Activated CD4-positive, alpha-beta T cell treated with anti-CD3 and anti-CD28 coated beads, Interleukin-2, amount 50 U/mL, for 48 hours (primary cell): Measurements from ENCODE around the gene RCVRN.
A peak's percentile ranks its signal among the peaks of the same experiment; 100 is the strongest.

Experiments
- DNase-seq, 2 experiments: peaks; one replicate each; pipeline ENCODE4 v3.0.0-alpha.2; 2020

The RCVRN gene

DNA sequence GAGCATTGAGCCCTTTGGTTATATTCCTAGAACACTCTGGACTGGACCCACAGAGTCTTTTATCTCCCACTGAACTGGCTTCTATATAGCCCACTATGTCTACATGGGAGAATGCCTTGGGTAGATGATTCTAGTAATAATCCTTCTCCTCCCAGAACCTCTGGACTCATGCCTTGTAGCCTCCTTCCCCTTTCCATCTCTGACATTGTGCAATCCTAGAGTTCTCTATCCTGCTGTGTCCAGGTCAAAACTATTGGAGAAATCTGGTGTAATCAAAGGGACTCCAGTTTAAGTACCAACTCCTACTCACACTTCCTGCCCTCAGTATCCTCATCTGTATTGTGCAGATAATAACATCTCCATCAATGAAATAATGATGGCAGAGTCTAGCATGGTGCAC is 9.1 kb downstream of the RCVRN start:
- no peak for DNase-seq

GRCh38 chr17:9894231-9894630 is 10.8 kb downstream of the RCVRN start:
- DNase-seq = no peak

DNA sequence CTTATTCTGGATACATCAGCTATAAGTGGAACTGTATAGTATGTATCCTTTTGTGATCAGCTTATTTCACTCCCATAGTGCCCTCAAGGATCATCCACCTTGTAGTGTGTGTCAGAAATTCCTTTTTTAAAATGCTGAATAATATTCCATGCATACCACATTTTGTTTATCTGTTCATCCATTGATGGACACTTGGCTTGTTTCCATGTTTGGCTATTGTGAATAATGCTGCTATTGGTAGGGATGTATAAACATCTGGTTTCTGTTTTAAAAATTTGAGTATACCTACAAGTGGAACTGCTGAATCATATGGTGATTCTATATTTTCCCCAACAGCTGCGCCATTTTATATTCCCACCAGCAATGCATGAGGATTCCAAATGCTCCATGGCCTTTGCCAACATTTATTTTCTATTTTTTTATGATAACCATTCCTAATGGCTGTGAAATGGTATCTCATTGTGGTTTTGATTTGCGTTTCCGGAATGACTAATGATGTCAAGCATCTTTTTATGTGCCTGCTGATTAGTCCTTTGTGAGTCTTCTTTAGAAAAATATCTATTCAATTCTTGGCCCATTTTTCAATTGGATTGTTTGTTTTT is 11.6 kb downstream of the RCVRN start:
- DNase-seq = no peak

DNA sequence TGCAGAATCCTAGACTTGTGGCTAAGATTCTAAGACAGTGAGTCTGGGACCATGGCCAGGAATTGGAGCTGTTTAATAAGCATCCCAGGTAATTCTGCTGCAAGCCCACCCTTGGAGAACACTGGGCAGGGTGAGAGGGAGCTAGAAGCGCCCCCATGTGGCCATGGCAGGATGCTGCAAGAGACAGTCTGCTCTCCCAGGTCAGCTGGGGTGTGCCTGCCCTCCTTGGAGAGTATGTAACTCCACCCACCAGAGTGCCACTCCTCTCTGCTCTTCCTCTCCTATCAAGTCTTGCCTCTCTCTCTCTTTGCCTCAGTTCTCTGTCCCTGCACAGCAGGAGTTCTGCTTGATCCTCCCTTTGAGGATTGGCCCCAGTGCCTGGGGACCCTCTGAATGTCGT is 14.9 kb downstream of the RCVRN start:
- peak; percentile 4 to 16 for DNase-seq

DNA sequence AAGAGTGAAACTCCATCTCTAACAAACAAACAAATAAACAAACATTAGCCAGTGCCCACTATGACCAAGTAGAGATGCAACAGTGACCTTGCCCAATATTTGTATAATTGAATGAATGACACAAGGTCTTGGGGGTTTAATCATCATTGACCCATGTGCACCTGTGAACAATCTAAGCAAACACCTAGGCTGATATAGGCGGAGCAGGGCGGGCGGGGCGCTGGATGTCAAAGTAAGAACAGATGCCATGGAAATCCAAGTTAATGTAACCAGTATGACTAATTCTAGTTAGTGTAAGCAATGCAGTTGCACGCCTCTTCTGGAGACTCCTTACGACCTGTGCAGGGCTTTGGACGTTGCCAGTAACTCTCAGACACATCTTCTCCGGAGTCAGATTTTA is 17.6 kb downstream of the RCVRN start:
- no peak for DNase-seq

DNA sequence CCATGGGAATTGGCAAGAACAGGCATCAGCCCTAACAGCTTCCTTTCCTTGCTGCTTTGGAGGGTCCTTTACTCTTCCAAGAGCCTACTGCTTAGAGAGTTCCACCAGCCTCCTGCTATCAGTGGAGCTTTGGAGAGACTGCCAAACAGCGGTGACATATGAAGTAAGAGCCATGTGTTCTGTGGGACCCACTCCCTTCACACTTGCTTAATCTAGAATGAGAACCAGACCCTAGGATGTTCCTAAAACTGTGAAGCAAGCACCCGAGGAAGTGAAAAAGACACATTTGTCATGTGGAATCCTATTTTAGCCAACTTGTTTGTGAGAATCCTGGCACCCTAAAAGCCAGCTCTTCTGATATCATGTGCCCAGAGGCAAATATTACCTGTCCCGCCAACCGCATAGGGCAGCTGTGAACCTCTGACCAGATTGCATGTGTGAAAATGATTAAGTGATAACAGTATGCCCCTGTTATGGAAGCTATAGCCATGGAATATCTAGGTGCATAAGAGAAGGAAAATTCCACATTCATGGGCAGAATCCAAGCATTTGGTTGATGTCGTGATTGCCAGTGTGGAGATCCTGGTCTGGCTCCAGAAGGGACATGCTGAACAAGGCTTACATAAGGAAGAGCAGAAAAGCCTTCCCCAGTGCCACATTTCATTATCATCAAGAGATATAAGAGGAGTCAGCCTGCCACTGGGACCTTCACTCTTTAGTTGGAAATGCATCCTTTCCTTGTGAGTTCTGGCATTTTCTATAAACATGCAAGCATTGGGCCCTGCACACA is 18.7 kb downstream of the RCVRN start:
- DNase-seq = no peak

DNA sequence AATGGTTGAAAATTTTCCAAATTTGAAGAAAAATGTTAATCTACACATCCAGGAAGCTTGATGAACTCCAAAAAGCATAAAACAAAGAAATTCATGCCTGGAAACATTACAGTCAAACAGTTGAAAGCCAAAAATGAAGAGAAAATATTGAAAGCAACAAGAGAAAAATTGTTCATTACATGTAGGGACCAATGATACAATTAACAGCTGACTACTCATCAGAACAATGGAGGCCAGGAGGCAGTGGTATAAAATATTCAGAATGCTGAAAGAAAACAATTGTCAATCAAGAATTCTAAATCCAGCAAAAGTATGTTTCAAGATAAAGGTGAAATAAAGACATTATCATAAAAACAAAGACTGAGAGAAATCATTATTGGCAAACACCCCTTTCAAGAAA is 21.6 kb downstream of the RCVRN start:
- DNase-seq = no peak

GRCh38 chr17:9880582-9880999 is 24.5 kb downstream of the RCVRN start:
- no peak for DNase-seq

GRCh38 chr17:9878786-9879525 is 26.1 kb downstream of the RCVRN start:
- DNase-seq = no peak

DNA sequence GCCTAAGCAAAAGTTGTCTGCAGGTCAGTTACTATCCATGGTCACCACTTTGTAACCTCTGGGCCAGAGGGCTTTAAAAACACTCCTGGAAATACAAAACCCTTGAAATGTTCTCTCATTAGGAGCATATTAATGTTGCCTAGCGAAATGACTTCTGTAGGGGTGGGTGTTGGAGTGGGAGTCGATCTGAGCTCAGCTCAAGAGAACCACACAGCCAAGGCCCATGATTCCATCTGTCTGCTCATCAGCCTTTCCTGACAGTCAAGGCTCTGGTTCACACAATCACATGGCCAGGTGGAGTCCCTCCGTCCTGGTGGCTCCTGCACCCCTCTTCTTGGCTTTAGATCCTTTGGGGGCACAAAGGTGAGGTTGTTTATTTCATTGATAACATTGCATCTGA is 26.7 kb downstream of the RCVRN start:
- no peak for DNase-seq

DNA sequence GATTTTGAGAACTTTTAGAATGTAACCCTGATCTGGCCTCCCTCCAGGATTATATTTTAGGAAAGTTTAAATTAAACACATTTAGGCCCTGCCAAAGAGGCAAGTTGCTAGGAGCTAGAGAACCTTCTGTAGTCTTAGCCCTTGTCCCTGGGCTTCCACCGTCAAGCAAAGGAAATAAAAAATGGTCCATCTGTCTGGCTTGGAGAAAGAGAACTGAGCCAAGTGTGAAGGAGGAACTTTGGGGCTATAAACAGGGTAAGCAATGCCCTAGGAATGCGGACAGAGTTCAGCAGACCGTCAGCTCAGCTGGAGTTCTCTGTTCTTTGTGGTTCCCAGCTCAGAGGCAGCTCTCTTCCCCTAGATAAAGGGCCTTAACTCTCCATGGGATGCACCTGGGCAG is 29.6 kb downstream of the RCVRN start:
- DNase-seq = no peak

DNA sequence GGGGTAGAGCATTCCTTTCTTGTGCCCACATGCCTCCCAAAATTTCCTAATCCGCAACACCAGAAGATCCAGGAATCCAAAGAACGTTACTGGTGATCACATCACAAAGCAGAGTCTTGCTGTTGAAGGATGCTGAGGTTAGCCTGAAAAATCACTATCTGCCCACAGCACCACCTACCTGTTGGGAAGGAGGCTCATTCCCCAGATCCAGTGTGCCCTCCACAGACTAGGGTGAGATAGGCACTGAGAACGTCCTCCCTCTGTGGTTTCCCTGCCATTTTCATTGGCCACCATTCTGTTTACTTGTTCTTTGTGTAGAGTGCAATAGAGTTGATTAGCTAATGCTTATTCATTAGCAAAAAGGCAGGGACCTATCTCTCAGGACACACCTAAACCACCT is 30.3 kb downstream of the RCVRN start:
- DNase-seq = no peak

- no peak for DNase-seq
Measured at GRCh38 chr17:9872852-9873251, 32.2 kb downstream of the RCVRN start.

DNA sequence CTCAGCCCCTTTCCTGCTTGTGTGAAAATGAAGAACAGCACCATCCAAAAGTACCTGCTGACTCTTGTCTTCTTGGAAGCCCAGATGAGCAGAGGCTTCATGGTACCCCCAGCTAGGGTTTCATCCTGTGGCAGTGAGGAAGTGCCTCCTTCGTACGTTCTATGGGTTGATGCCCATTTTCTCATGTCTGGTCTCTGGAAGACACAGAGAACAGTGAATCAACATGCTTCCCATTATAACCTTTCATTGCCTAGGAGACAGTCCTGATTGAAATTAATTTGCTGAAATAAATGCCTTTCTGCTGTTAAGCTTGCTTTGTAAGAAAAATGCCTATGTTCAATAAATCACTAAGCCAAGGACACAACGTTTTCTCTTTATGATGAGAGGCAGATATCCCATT is 36.5 kb downstream of the RCVRN start:
- no peak for DNase-seq

DNA sequence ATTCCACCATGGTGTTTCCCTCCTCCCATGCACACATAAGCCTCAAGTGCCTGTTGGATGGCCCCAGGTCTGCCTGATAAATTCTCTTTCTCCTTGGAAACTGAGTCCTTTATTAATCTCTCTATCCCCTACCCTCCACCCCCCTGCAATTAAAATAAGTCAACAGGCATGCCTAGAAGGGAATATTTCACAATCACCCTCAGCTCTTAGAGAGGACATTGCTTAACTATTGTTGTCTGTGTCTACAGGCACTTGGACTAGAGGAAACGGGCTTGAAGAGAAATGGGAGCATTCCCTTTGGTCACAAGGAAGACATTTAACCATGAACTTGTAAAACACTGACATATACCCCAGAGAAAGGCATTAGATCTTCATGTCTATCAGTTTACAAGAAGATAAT is 39.5 kb downstream of the RCVRN start:
- no peak for DNase-seq

DNA sequence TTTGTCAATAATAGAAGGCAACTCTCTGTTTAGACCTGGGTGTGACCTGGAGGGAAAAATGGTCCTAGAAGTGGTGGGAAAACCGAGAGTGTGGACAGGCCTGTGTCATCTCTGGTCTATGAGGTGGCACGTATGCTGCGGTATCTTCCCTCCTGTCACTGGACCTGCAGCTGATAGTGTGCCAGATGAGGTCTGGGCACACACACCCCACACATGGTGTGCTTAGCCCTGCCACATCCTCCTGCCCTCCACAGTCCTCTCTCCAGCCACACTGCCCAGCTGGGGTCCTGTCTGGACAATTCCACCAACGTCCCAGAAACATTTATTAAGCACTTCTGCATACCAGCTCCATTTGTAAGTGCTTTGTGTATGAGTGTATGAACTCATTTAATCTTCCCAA is 42.1 kb downstream of the RCVRN start:
- no peak for DNase-seq

DNA sequence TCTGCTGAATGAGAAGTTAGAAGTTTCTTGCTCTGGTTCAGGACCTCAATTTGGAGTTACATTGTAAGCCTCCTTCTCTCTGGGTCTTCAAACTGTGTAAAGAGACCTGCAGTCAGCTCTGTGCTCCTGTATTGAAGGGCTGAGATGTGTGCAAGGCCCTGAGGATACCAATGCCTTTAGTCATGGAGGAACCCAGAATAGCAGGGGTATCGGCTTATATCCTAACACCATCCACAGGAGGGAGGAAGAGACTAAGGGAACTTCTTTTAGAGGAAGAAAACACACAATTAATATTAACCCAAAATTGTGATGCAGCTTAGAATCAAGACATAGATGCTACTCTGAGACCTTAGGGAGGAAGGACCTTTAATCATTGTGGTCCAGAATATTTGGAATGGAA is 42.9 kb downstream of the RCVRN start:
- no peak for DNase-seq

GRCh38 chr17:9860851-9861250 is 44.2 kb downstream of the RCVRN start:
- DNase-seq = no peak

DNA sequence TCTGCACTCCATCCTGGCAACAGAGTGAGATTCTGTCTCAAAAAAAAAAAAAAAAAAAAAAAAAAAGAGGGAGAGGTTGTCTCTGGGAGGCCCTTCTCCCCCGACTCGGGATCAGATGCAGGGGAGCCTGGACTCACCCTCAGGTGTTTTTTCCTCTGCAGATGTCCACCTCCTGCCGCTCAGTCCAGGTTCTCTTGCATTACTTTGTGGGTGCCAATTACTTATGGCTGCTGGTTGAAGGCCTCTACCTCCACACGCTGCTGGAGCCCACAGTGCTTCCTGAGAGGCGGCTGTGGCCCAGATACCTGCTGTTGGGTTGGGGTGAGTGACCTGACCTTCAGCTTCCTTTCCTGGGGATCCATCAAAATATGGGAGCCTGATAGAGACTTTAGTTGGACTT is 45.3 kb downstream of the RCVRN start:
- no peak for DNase-seq

DNA sequence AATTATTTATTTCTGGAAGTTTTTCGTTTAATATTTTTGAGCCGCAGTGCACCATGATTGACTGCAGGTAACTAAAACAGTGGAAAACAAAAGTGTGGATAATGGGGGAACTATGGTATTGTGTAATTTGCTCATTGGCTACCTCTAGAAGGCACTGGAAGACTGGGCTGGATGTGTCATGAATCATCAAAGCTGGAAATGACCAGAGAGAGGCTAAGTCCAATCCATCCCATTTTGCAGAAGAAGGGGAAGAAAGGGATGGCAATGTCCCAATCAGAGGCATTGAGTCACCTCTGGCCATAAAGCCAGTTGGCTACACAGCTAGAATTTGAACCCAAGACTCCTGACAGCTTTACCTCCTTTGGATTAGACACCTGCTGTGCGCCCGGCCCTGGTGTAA is 50.0 kb downstream of the RCVRN start:
- DNase-seq = no peak

GRCh38 chr17:9854255-9854654 is 50.8 kb downstream of the RCVRN start:
- no peak for DNase-seq

DNA sequence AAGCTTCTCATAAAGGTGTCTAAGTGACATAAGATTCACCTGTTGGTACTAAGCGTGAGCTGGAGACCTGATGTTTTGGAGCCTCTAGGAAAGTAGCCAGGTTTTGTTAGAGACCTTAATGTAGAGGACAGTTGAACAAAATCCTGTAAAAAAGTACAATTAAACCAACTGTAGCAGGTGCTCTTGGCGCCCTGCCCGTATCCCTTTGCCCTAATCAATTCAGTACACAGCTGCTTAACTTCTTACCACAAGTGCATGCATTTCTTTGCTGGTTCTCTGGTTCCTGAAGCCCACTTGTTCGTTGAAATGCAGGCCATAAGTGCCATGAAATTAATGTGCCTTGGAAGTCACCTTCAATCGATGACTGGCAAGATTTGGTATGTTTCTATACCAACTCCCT is 54.9 kb downstream of the RCVRN start:
- DNase-seq = no peak
